ENCODE results near the gene LMOD3.

Gene LMOD3

GRCh38 chr3:69121513-69121912 lies 882 bp downstream of the LMOD3 start:
- no peak for DNase-seq

GRCh38 chr3:69120879-69121464 lies 1.4 kb downstream of the LMOD3 start:
- DNase-seq = peak; percentile 37

- DNase-seq = no peak
Measured at GRCh38 chr3:69119681-69120080, 2.7 kb downstream of the LMOD3 start.

GRCh38 chr3:69119138-69119537 lies 3.3 kb downstream of the LMOD3 start:
- DNase-seq = no peak

GRCh38 chr3:69118555-69118954 lies 3.8 kb downstream of the LMOD3 start:
- no peak for DNase-seq

- DNase-seq = peak; percentile 47
Measured at GRCh38 chr3:69116897-69117296, 5.5 kb downstream of the LMOD3 start.

- DNase-seq = no peak
Measured at GRCh38 chr3:69116162-69116561, 6.2 kb downstream of the LMOD3 start.

GRCh38 chr3:69115731-69116130 lies 6.7 kb downstream of the LMOD3 start:
- no peak for DNase-seq

GRCh38 chr3:69113536-69113935 lies 8.9 kb downstream of the LMOD3 start:
- DNase-seq = no peak

GRCh38 chr3:69110941-69111546 lies 11.4 kb downstream of the LMOD3 start:
- no peak for DNase-seq

- DNase-seq = no peak
Measured at GRCh38 chr3:69108811-69109210, 13.6 kb downstream of the LMOD3 start.

- no peak for DNase-seq
Measured at GRCh38 chr3:69107841-69108240, 14.6 kb downstream of the LMOD3 start.

- no peak for DNase-seq
Measured at GRCh38 chr3:69105320-69105719, 17.1 kb downstream of the LMOD3 start.

- no peak for DNase-seq
Measured at GRCh38 chr3:69104586-69104985, 17.8 kb downstream of the LMOD3 start.

GRCh38 chr3:69103123-69103522 lies 19.3 kb downstream of the LMOD3 start:
- no peak for DNase-seq

- no peak for DNase-seq
Measured at GRCh38 chr3:69102384-69102783, 20.0 kb downstream of the LMOD3 start.

GRCh38 chr3:69099576-69099975 lies 22.8 kb downstream of the LMOD3 start:
- no peak for DNase-seq

- no peak for DNase-seq
Measured at GRCh38 chr3:69097407-69098086, 24.8 kb downstream of the LMOD3 start.

GRCh38 chr3:69096299-69096698 lies 26.1 kb downstream of the LMOD3 start:
- no peak for DNase-seq

- no peak for DNase-seq
Measured at GRCh38 chr3:69095636-69096035, 26.8 kb downstream of the LMOD3 start.

- no peak for DNase-seq
Measured at GRCh38 chr3:69094467-69095205, 27.8 kb downstream of the LMOD3 start.

GRCh38 chr3:69092030-69092516 lies 30.3 kb downstream of the LMOD3 start:
- no peak for DNase-seq

GRCh38 chr3:69091389-69092029 lies 30.9 kb downstream of the LMOD3 start:
- no peak for DNase-seq
